Measurements from ENCODE around the gene CASKIN1.

DNA sequence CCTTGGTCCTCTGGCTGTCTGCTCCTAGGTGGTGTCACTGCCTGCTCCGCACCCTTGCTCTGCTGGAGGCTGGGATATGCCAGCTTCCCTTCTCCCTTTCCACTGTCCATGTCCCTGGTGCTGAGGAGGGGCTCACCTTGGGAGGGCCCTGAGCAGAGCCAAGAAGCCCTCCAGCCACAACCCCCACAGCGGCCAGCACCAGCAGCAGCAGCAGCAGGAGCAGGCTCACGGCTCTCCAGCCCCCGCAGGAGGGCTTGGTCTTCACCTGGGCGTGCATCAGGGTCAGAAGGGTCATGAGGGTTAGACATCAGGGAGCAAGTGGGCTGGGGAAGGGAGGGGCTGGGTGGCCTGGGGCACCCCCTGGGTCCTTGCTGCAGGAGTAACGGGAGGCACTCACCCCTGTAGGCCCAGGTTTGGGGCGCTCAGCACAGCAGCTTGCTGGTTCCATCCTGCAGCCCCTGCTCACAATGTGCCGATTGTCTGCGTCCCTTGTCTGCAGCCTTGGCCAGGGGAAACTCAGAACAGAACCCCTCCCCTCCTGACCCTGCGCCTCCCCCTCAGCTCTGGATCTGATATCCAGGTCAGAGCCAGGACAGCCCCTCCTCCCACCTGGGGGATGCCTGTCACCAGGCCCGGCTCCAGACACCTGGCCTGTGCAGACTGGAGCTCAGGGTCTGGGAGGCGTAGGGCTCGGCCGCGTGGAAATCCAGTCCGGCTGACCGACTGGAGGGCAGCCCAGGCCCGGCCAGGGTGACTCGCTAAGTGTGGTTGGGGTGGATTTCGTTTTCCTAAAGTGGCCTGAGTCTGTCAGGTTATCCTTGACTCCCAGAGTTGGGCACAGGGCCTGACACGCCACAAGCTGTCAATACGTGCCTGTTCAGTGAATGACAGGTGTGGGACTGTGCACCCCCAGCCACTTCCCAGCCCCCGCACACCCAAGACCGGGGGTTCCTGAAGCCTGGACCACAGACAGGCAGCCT lies 14.3 kb upstream of the CASKIN1 start, which contains the start of gene BRICD5:
- TF ChIP-seq, protein P1, sequence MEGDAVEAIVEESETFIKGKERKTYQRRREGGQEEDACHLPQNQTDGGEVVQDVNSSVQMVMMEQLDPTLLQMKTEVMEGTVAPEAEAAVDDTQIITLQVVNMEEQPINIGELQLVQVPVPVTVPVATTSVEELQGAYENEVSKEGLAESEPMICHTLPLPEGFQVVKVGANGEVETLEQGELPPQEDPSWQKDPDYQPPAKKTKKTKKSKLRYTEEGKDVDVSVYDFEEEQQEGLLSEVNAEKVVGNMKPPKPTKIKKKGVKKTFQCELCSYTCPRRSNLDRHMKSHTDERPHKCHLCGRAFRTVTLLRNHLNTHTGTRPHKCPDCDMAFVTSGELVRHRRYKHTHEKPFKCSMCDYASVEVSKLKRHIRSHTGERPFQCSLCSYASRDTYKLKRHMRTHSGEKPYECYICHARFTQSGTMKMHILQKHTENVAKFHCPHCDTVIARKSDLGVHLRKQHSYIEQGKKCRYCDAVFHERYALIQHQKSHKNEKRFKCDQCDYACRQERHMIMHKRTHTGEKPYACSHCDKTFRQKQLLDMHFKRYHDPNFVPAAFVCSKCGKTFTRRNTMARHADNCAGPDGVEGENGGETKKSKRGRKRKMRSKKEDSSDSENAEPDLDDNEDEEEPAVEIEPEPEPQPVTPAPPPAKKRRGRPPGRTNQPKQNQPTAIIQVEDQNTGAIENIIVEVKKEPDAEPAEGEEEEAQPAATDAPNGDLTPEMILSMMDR (IDR thresholded peaks at IDR 0.05), result no peak
- TF ChIP-seq ZFX (IDR thresholded peaks at IDR 0.05; ENCODE audit: borderline replicate concordance), result no peak
